Ovary (tissue), 9 donors: ENCODE measurements around the gene BRSK2. TPM values are rescaled to one million over a fixed set of nuclear protein-coding genes. Genes with fewer than 3 reads are reported as not detected.

Experiments used
- DNase-seq, 5 donors: peaks; one replicate each; pipeline ENCODE4 v3.0.0-alpha.2; 2019 to 2020
- H3K27ac ChIP-seq, 2 donors: fragments of 200-600 bp; one replicate each; pipeline versions ENCODE4 v1.5.1 to v1.8.0; 2019 to 2022
- H3K27me3 ChIP-seq: fragments of 200-600 bp; one replicate; pipeline ENCODE4 v1.8.0; 2022
- H3K36me3 ChIP-seq: fragments of 200-600 bp; sonication (generic); one replicate; pipeline ENCODE4 v1.5.1; 2019
- H3K4me1 ChIP-seq: one replicate; pipeline ENCODE4 v1.8.1; 2013; ENCODE audit warnings: mild to moderate bottlenecking, moderate library complexity; ENCODE audit not compliant: insufficient read depth
- H3K4me3 ChIP-seq: fragments of 200-600 bp; sonication (generic); one replicate; pipeline ENCODE4 v1.5.1; 2017
- H3K9me3 ChIP-seq, 2 donors: fragments of 200-600 bp in 1 of 2; sonication (generic) in 1 of 2; one replicate each; pipeline versions ENCODE4 v1.5.1 to v1.8.1; 2013 to 2019; ENCODE audit warnings: mild to moderate bottlenecking in 1 of 2, moderate library complexity in 1 of 2
- EP300 ChIP-seq: sonication (generic); formaldehyde crosslinking; IDR thresholded peaks from one replicate; pipeline ENCODE4 v1.6.1; 2017; ENCODE audit warnings: antibody characterized with exemption
- POLR2A ChIP-seq: fragments of 450-650 bp; IDR thresholded peaks from one replicate; pipeline ENCODE4 v1.6.1; 2017; ENCODE audit warnings: antibody characterized with exemption, mild to moderate bottlenecking, moderate library complexity
- WGBS, 3 donors: extraction: QIAGEN DNeasy Blood & Tissue Kit in 1 of 3; methylation state at CpG; one replicate each; pipeline versions ENCODE4 v1.1.5 to v1.1.7; 2013 to 2017; 5-methylcytosine and 5-hydroxymethylcytosine counted together
- intact Hi-C, 4 donors: fragments of 100-400 bp; cut with DNase I; formaldehyde crosslinking; loops; one replicate each; pipeline versions ENCODE4 v1.11.0 to v1.15.1; 2022 to 2023
- polyA plus RNA-seq, 2 donors: library from polyadenylated mRNA; stranded (reverse); fragments of 200-250 nt in 1 of 2; fragments of 350-450 nt in 1 of 2; fragmentation: Illumina TruSeq in 1 of 2; extraction: RNeasy Lipid Tissue Mini Kit (QIAGEN cat#74804) in 1 of 2; gene quantifications; one replicate each; pipeline ENCODE4 v1.2.3, GENCODE V29; 2013 to 2014
- total RNA-seq, 7 donors: library from RNA; depleted of rRNA in 2 of 7; stranded (reverse); fragments of >200 nt in 2 of 7; fragmentation: NEBNext Ultra II Directional in 3 of 7; extraction: Animal tissue kit (Norgen Biotek cat#: 25700) in 3 of 7; gene quantifications; one replicate each; pipeline versions ENCODE4 v1.1.0 to v1.2.4, GENCODE V29; 2016 to 2023
- TF ChIP-seq, protein P1 (sequence below), 3 donors: fragments of 450-650 bp in 2 of 3; fragments of 200-600 bp in 1 of 3; IDR thresholded peaks; one replicate each; pipeline versions ENCODE4 v1.5.1 to v1.8.0; 2016 to 2022; ENCODE audit warnings: antibody characterized with exemption in 3 of 3, mild to moderate bottlenecking in 1 of 3
- donor health status: DM: no; HTN: no; CAD: no; lungs with moderate emphysema.
- donor health status: DM: no; HTN: no; CAD: no.
- donor health status: Bipolar disorder and iron deficiency.
- donor health status: DM: yes; HTN: yes; CAD: no.
- donor health status: DM: no; HTN: no; CAD: no.
- donor health status: DM: yes; HTN: yes; CAD: no.

BRSK2 gene
- total and polyA plus RNA-seq, 9 donors = 0.22 to 1.5 (median 0.52) TPM

DNA sequence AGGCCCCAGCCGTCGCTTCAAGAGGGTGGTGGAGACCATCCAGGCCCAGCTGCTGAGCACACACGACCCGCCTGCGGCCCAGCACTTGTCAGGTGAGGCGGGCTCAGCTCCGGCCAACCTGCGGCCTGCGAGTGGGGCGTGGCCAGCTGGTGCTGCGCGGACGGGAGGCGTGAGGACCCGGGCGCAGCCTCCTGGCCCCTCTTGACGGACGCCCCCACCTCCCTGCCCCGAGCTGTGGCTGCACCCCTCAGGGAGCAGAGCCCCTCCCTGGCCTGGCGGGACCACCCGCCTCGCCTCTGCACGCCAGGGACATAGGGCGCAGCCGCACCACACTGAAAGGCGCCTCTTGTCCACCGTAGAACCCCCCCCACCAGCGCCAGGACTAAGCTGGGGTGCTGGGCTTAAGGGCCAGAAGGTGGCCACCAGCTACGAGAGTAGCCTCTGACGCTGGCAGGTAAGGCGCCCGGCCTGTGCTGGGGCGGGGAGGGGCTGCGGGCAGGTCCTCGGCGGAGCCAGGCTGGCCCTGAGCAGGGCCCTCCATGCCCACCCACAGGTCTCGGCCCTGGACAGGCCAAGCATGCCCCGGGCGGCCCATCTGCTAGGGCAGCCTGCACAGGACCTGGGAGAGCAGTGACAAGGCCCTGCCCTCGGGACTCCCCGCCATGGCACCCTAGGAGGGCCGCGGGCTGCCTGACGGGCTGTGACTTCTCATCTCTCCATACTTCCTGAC, 67.0 kb downstream of the BRSK2 start:
- no peaks in the 10 kb centered on the region for H3K9me3 ChIP-seq
- H3K36me3 ChIP-seq = no peaks in the 10 kb centered on the region
- peaks cover 19% of the 10 kb centered on the region for H3K4me1 ChIP-seq
- H3K27ac ChIP-seq = no peak overlapping the region
- intact Hi-C loops = loop anchor here in 2 of 4 donors (5.0 kb wide), 1 partner anchor 61 kb away; no protein-coding TSS in a partner anchor
- H3K4me3 ChIP-seq = no peak overlapping the region
- no peaks in the 10 kb centered on the region for H3K27me3 ChIP-seq
- TF ChIP-seq, protein P1, sequence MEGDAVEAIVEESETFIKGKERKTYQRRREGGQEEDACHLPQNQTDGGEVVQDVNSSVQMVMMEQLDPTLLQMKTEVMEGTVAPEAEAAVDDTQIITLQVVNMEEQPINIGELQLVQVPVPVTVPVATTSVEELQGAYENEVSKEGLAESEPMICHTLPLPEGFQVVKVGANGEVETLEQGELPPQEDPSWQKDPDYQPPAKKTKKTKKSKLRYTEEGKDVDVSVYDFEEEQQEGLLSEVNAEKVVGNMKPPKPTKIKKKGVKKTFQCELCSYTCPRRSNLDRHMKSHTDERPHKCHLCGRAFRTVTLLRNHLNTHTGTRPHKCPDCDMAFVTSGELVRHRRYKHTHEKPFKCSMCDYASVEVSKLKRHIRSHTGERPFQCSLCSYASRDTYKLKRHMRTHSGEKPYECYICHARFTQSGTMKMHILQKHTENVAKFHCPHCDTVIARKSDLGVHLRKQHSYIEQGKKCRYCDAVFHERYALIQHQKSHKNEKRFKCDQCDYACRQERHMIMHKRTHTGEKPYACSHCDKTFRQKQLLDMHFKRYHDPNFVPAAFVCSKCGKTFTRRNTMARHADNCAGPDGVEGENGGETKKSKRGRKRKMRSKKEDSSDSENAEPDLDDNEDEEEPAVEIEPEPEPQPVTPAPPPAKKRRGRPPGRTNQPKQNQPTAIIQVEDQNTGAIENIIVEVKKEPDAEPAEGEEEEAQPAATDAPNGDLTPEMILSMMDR (IDR thresholded peaks at IDR 0.05) = no peak
- DNase-seq = no peak
- WGBS, 3 donors = 86 to 88% (median 86%) methylated on average over 31 to 44 of the region's 44 CpGs

DNA sequence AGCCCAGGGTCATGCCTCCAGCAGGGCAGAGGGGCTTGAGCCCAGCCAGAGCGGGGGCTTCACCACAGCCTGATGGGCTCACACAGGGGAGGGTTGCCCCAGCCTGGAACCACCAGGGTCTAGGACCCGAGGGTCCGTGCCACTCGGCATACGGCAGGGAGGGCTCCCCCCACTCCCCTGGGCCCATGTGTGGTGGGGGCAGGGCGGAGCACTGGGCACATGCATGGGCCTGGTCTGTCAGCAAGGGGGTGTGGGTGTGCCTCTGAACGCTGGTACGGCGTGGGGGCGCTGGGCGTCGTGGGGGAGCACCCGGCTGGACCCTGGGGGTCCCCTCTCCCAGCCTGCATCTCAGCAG, 67.6 kb downstream of the BRSK2 start:
- Histone ChIP-seq H3K27me3 (no peaks in the 10 kb centered on the region), H3K27ac (peak overlapping the region in 1 of 2 donors; percentile 92), H3K4me3 (no peak overlapping the region), H3K36me3 (no peaks in the 10 kb centered on the region), H3K4me1 (peaks cover 19% of the 10 kb centered on the region), H3K9me3 (no peaks in the 10 kb centered on the region)
- intact Hi-C loops = loop anchor here in 2 of 4 donors (5.0 kb wide), 1 partner anchor 60 kb away; no protein-coding TSS in a partner anchor
- 82 to 87% (median 84%) methylated on average over 10 to 13 of the region's 13 CpGs for WGBS, 3 donors
- TF ChIP-seq POLR2A = no peak
- TF ChIP-seq EP300 = no peak
- TF ChIP-seq, protein P1 (IDR thresholded peaks at IDR 0.05) = no peak
- no peak for DNase-seq

DNA sequence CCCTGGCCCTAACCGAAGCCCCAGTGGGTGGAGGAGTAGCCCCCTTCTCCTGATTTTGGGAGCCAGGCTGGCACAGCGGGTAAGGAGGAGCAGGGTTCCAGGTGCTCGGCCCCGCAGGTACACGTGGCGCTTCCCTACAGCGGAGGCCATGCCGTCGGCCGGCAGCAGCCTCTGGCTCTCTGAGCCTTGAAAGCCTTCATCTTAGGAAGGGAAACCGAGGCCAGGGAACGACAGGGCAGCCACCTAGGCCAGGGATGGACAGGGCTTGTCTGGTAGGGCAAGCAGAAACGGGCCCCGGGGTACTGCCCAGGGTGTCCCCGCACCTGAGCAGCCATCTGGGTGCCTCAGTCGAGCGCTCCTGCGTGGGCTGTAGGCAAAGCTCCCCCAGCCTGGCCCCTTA, 68.1 kb downstream of the BRSK2 start:
- 77 to 81% (median 80%) methylated on average over 17 to 18 of the region's 18 CpGs for WGBS, 3 donors
- no peaks in the 10 kb centered on the region for H3K9me3 ChIP-seq
- H3K27me3 ChIP-seq = no peaks in the 10 kb centered on the region
- H3K4me1 ChIP-seq = peaks cover 19% of the 10 kb centered on the region
- no peaks in the 10 kb centered on the region for H3K36me3 ChIP-seq
- no peak for DNase-seq
- peak overlapping the region; percentile 20 to 92 for H3K27ac ChIP-seq
- no peak for TF ChIP-seq POLR2A
- no peak for TF ChIP-seq EP300
- TF ChIP-seq, protein P1 (IDR thresholded peaks at IDR 0.05) = no peak
- intact Hi-C loops = loop anchor here in 2 of 4 donors (5.0 kb wide), 1 partner anchor 59 kb away; no protein-coding TSS in a partner anchor
- H3K4me3 ChIP-seq = no peak overlapping the region

DNA sequence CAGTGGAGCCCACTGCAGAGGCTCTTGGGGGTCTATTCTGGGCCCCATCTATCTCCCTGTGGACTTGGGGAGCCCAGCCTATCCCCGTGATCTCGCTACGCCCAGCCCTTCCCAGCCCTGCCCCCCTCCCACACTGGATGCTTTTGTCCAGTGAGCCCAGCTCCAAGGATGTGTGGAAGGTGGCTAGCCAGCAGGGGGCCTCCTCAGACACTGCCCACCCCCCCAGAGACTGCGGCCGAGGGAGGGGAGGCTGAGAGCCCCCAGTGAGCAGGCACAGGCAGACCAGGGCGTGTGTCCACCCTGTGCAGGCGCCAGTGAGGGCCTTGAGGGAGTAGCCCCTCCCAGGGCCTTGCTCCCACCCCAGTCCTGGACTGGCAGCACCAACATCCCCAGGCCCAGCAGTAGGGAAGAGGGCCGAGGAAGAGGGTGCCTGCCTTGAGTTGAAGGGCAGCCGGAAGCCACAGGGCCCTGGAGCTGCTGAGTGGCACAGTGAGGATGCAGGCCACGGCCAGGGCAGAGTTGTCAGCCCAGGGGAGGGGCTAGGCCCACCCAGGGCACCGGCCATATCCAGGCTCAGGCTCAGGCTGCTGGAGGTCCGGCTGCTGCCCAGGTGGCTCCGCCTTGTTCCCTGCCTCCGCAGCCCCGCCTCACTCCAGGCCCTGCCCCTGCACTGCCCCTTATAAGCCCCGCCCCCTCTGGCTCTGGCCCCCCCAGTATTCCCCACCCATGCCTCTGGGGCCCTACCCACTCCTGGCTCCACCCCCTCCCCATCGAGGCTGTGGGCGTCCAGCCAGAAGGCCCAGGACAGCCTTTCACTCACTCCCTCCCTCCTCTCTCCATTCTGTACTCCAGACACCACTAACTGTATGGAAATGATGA, 68.8 kb downstream of the BRSK2 start:
- no peaks in the 10 kb centered on the region for H3K36me3 ChIP-seq
- 39 to 45% (median 39%) methylated on average over 13 to 18 of the region's 18 CpGs for WGBS, 3 donors
- H3K27ac ChIP-seq = peak overlapping the region; percentile 80 to 92
- peaks cover 19% of the 10 kb centered on the region for H3K4me1 ChIP-seq
- intact Hi-C loops = loop anchor here in 2 of 4 donors (5.0 kb wide), 1 partner anchor 59 kb away; no protein-coding TSS in a partner anchor
- DNase-seq = peak; percentile 85 to 93 (median 86)
- H3K27me3 ChIP-seq = no peaks in the 10 kb centered on the region
- H3K9me3 ChIP-seq = no peaks in the 10 kb centered on the region
- TF ChIP-seq, protein P1 (IDR thresholded peaks at IDR 0.05) = peak in 2 of 3 donors; percentile 15 to 25
- TF ChIP-seq POLR2A = no peak
- no peak for TF ChIP-seq EP300
- H3K4me3 ChIP-seq = no peak overlapping the region
